ENCODE measurements around the gene TBC1D14. TPM values are rescaled to one million over a fixed set of nuclear protein-coding genes. Genes with fewer than 3 reads are reported as not detected.
"Not testable (repeated sequence)": the region's sequence is repeated elsewhere in the genome, so short reads cannot be mapped to it uniquely, and the experiment has no call there.

Gene TBC1D14
- total RNA-seq, 6 experiments from 2014 or later: 14.1 to 34.8 (median 30.6) TPM

- WGBS (ENCODE audit: insufficient coverage, low coverage, low lambda C conversion rate, missing lambda C conversion rate): 90% methylated on average over 5 of the region's 12 CpGs
- Histone ChIP-seq H3K4me3 (no peak overlapping the region), H3K27ac (no peak overlapping the region), H3K27me3 (no peaks in the 10 kb centered on the region), H3K9me3 (no peaks in the 10 kb centered on the region), H3K4me1 (no peaks in the 10 kb centered on the region), H3K36me3 (no peaks in the 10 kb centered on the region)
- DNase-seq (no peak), ATAC-seq (no peak)
- TF ChIP-seq CTCF (IDR thresholded peaks at IDR 0.05) (no peak), POLR2A (IDR thresholded peaks at IDR 0.05) (no peak)
- intact Hi-C loops (cut with DNase I): loop anchor here (10.0 kb wide), 2 partner anchors 173 to 353 kb away; partner anchors contain the start of gene TBC1D14 (in 1 of the 2)
These were observed 167.7 kb downstream of the TBC1D14 start for GRCh38 chr4:7077371-7077770.

DNA sequence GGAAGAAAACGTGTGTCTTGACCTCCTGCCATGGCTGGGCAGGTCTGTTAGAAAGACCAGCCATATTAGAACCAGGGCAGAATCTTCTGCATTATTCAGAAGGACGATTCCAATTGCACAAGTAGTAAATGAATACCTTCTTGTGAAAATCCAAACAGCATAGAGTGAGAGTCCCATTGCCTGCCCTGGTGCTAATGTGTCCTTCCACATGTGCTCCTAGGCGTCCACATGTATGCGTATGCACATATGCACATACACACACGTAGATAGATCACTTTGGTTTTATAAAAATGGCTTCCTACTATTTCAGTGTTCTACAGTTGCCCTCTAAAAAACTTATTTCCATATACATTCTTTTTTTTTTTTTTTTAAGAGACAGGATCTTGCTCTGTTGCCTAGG is 168.4 kb downstream of the TBC1D14 start:
- 81% methylated on average over 4 of the region's 5 CpGs for WGBS (ENCODE audit: insufficient coverage, low coverage, low lambda C conversion rate, missing lambda C conversion rate)
- no peaks in the 10 kb centered on the region for H3K9me3 ChIP-seq
- no peak for ATAC-seq
- intact Hi-C loops (cut with DNase I): loop anchor here (10.0 kb wide), 2 partner anchors 173 to 353 kb away; partner anchors contain the start of gene TBC1D14 (in 1 of the 2)
- TF ChIP-seq POLR2A (IDR thresholded peaks at IDR 0.05) (no peak), CTCF (IDR thresholded peaks at IDR 0.05) (no peak)
- no peak overlapping the region for H3K27ac ChIP-seq
- no peaks in the 10 kb centered on the region for H3K27me3 ChIP-seq
- H3K4me3 ChIP-seq: no peak overlapping the region
- no peaks in the 10 kb centered on the region for H3K36me3 ChIP-seq
- H3K4me1 ChIP-seq: no peaks in the 10 kb centered on the region
- DNase-seq: no peak

DNA sequence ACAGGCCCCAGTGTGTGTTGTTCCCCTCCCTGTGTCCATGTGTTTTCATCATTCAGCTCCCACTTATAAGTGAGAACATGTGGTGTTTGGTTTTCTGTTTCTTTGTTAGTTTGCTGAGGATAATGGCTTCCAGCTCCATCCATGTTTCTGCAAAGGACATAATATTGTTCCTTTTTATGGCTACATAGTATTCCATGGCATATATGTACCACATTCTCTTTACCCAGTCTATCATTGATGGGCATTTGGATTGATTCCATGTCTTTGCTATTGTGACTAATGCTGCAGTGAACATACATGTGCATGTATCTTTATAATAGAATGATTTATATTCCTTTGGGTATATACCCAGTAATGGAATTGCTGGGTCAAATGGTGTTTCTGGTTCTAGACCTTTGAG is 169.9 kb downstream of the TBC1D14 start:
- intact Hi-C loops (cut with DNase I): loop anchor here (10.0 kb wide), 2 partner anchors 175 to 355 kb away; partner anchors contain the start of gene TBC1D14 (in 1 of the 2)
- H3K4me1 ChIP-seq, H3K27ac ChIP-seq, H3K36me3 ChIP-seq, DNase-seq, ATAC-seq, H3K9me3 ChIP-seq, H3K27me3 ChIP-seq, H3K4me3 ChIP-seq: not testable (repeated sequence)

GRCh38 chr4:7079909-7080308 is 170.3 kb downstream of the TBC1D14 start:
- H3K4me1 ChIP-seq, H3K9me3 ChIP-seq, H3K27me3 ChIP-seq, ATAC-seq, H3K36me3 ChIP-seq, H3K27ac ChIP-seq, DNase-seq, H3K4me3 ChIP-seq: not testable (repeated sequence)
- intact Hi-C loops (cut with DNase I): loop anchor here (10.0 kb wide), 2 partner anchors 175 to 355 kb away; partner anchors contain the start of gene TBC1D14 (in 1 of the 2)
- WGBS (ENCODE audit: insufficient coverage, low coverage, low lambda C conversion rate, missing lambda C conversion rate): 68% methylated on average over 2 of the region's 2 CpGs

Other genes starting within 250 kb of the TBC1D14 start
- 1 to 10 TPM in 4 of 6 experiments, under 1 TPM in 2; 0.59 to 6.3 (median 2.7) TPM for gene S100P, start 215.9 kb upstream of the TBC1D14 start, total RNA-seq
- gene MRFAP1L1, start 200.0 kb upstream of the TBC1D14 start, total RNA-seq: 10 to 100 TPM; 18.9 to 30.7 (median 28.4) TPM
- 1 to 10 TPM; 3.0 to 9.9 (median 6.6) TPM for gene BLOC1S4, start 193.7 kb upstream of the TBC1D14 start, total RNA-seq
- 10 to 100 TPM; 12.0 to 23.8 (median 16.5) TPM for gene KIAA0232, start 127.1 kb upstream of the TBC1D14 start, total RNA-seq
- gene TADA2B, start 133.5 kb downstream of the TBC1D14 start, total RNA-seq: 10 to 100 TPM; 12.1 to 16.3 (median 14.0) TPM
- gene GRPEL1, start 158.2 kb downstream of the TBC1D14 start, total RNA-seq: 10 to 100 TPM; 30.0 to 49.2 (median 45.3) TPM

All from right lobe of liver (tissue), 6 donors.